Measurements from ENCODE around the gene ULK4.

Gene ULK4

GRCh38 chr3:41579861-41580260 lies 382.0 kb downstream of the ULK4 start:
- peaks cover 28% of the 10 kb centered on the region for H3K27me3 ChIP-seq (ENCODE audit: low read depth, low read length)
- TF ChIP-seq CTCF (IDR thresholded peaks at IDR 0.05; ENCODE audit: low read depth, low read length), result no peak
- TF ChIP-seq EZH2phosphoT487 (IDR thresholded peaks at IDR 0.05; ENCODE audit: low read depth), result no peak
- H3K27ac ChIP-seq (ENCODE audit: low read length), result no peak overlapping the region
- peaks cover 17% of the 10 kb centered on the region; the same call in 1 of the 2 replicates for H3K9me3 ChIP-seq (ENCODE audit: insufficient read depth, low read length)
- no peaks in the 10 kb centered on the region for H4K20me1 ChIP-seq (ENCODE audit: insufficient read depth, low read length)
- no peak overlapping the region for H3K4me2 ChIP-seq (ENCODE audit: low read length)
- H3K9ac ChIP-seq (ENCODE audit: low read length), result no peak overlapping the region
- H3K36me3 ChIP-seq (replicated peaks; ENCODE audit: low read depth, low read length), result peaks cover 6% of the 10 kb centered on the region
- H3K79me2 ChIP-seq (ENCODE audit: low read length), result no peaks in the 10 kb centered on the region
- H3K4me1 ChIP-seq (ENCODE audit: low read length), result peaks cover 26% of the 10 kb centered on the region
- H3K4me3 ChIP-seq (ENCODE audit: low read length), result no peak overlapping the region
- H2AFZ ChIP-seq (ENCODE audit: low read depth, low read length), result no peak overlapping the region

GRCh38 chr3:41578798-41579197 lies 383.1 kb downstream of the ULK4 start:
- peaks cover 16% of the 10 kb centered on the region; the same call in 1 of the 2 replicates for H3K9me3 ChIP-seq (ENCODE audit: insufficient read depth, low read length)
- H3K79me2 ChIP-seq (ENCODE audit: low read length), result no peaks in the 10 kb centered on the region
- no peak overlapping the region for H3K4me2 ChIP-seq (ENCODE audit: low read length)
- H3K27me3 ChIP-seq (ENCODE audit: low read depth, low read length), result peaks cover 28% of the 10 kb centered on the region
- no peaks in the 10 kb centered on the region for H4K20me1 ChIP-seq (ENCODE audit: insufficient read depth, low read length)
- no peak overlapping the region for H2AFZ ChIP-seq (ENCODE audit: low read depth, low read length)
- no peak overlapping the region for H3K27ac ChIP-seq (ENCODE audit: low read length)
- TF ChIP-seq CTCF (IDR thresholded peaks at IDR 0.05; ENCODE audit: low read depth, low read length) (no peak), EZH2phosphoT487 (IDR thresholded peaks at IDR 0.05; ENCODE audit: low read depth) (no peak)
- no peak overlapping the region for H3K9ac ChIP-seq (ENCODE audit: low read length)
- no peak overlapping the region for H3K4me3 ChIP-seq (ENCODE audit: low read length)
- peaks cover 26% of the 10 kb centered on the region for H3K4me1 ChIP-seq (ENCODE audit: low read length)
- peaks cover 6% of the 10 kb centered on the region for H3K36me3 ChIP-seq (replicated peaks; ENCODE audit: low read depth, low read length)

GRCh38 chr3:41575724-41576123 lies 386.2 kb downstream of the ULK4 start:
- TF ChIP-seq CTCF (IDR thresholded peaks at IDR 0.05; ENCODE audit: low read depth, low read length), result no peak
- no peak for TF ChIP-seq EZH2phosphoT487 (IDR thresholded peaks at IDR 0.05; ENCODE audit: low read depth)
- H4K20me1 ChIP-seq (ENCODE audit: insufficient read depth, low read length), result no peaks in the 10 kb centered on the region
- H2AFZ ChIP-seq (ENCODE audit: low read depth, low read length), result no peak overlapping the region
- no peaks in the 10 kb centered on the region for H3K36me3 ChIP-seq (replicated peaks; ENCODE audit: low read depth, low read length)
- no peak overlapping the region for H3K4me2 ChIP-seq (ENCODE audit: low read length)
- H3K27me3 ChIP-seq (ENCODE audit: low read depth, low read length), result peaks cover 27% of the 10 kb centered on the region
- H3K27ac ChIP-seq (ENCODE audit: low read length), result no peak overlapping the region
- no peak overlapping the region for H3K9ac ChIP-seq (ENCODE audit: low read length)
- H3K79me2 ChIP-seq (ENCODE audit: low read length), result no peaks in the 10 kb centered on the region
- peaks cover 10% of the 10 kb centered on the region for H3K4me1 ChIP-seq (ENCODE audit: low read length)
- no peak overlapping the region for H3K4me3 ChIP-seq (ENCODE audit: low read length)
- no peaks in the 10 kb centered on the region for H3K9me3 ChIP-seq (ENCODE audit: insufficient read depth, low read length)

- H3K9me3 ChIP-seq (ENCODE audit: insufficient read depth, low read length), result no peaks in the 10 kb centered on the region
- H3K36me3 ChIP-seq (replicated peaks; ENCODE audit: low read depth, low read length), result no peaks in the 10 kb centered on the region
- peaks cover 2% of the 10 kb centered on the region for H3K4me1 ChIP-seq (ENCODE audit: low read length)
- H4K20me1 ChIP-seq (ENCODE audit: insufficient read depth, low read length), result no peaks in the 10 kb centered on the region
- H3K9ac ChIP-seq (ENCODE audit: low read length), result no peak overlapping the region
- H3K27ac ChIP-seq (ENCODE audit: low read length), result no peak overlapping the region
- no peak overlapping the region for H2AFZ ChIP-seq (ENCODE audit: low read depth, low read length)
- H3K4me2 ChIP-seq (ENCODE audit: low read length), result no peak overlapping the region
- TF ChIP-seq CTCF (IDR thresholded peaks at IDR 0.05; ENCODE audit: low read depth, low read length) (peak; percentile 66), EZH2phosphoT487 (IDR thresholded peaks at IDR 0.05; ENCODE audit: low read depth) (no peak)
- no peaks in the 10 kb centered on the region for H3K79me2 ChIP-seq (ENCODE audit: low read length)
- no peak overlapping the region for H3K4me3 ChIP-seq (ENCODE audit: low read length)
- H3K27me3 ChIP-seq (ENCODE audit: low read depth, low read length), result peaks cover 25% of the 10 kb centered on the region
Measured at GRCh38 chr3:41574900-41575299, 387.0 kb downstream of the ULK4 start.

Data from OCI-LY3 (cell line).